SHP77 (cell line): ENCODE measurements around the gene TGM6.
"Not testable (repeated sequence)": the region's sequence is repeated elsewhere in the genome, so short reads cannot be mapped to it uniquely, and the experiment has no call there.

Source experiments
- DNase-seq, 2 experiments: peaks; one replicate each; lab custom pipeline; 2025; lab: John Stamatoyannopoulos, UW

TGM6 gene

DNA sequence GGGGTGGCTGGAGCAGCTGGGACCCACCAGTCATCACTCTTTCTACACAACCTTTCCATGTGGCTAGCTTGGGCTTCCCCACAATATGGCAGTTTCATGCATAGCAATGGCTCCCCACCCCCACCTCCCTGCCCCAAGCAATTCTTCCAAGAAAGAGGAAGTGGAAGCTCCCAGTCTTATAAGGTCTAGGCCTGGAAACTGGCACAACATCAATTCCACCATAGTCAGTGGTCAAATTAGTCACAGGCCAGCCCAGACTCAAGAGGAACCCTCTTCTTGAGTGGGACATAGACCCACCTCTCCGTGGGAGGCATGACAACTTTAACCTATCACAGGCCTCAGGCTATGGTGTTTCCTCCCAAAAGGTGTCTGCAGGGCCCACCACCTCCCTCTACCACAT, 17.7 kb downstream of the TGM6 start:
- DNase-seq = no peak

DNA sequence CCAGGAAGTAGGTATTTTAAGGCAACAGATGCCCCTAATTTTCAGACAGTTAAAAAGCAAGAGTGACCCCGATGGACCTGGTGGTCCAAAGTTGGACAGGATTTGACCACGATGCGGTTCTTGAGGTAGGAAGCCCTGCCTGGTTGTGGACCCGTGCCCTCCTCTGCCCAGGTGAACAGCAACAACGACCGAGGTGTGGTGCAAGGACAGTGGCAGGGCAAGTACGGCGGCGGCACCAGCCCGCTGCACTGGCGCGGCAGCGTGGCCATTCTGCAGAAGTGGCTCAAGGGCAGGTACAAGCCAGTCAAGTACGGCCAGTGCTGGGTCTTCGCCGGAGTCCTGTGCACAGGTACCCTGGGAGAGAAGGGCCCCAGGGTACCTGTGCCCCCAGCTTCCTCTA, 18.7 kb downstream of the TGM6 start:
- no peak for DNase-seq

DNA sequence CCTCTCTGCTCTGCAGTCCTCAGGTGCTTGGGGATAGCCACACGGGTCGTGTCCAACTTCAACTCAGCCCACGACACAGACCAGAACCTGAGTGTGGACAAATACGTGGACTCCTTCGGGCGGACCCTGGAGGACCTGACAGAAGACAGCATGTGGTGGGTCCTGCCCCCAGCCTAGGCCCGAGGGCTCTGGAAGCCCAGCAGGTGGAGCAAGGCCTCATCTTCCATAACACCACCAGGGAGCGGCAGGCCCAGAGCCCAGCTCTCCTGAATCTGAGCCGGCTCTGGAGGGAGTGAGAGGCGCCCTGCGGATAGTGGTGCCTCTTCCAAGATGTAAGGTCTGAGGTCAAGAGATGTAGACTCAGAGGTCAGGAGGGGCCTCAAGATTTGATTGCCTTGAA, 19.6 kb downstream of the TGM6 start:
- no peak for DNase-seq

DNA sequence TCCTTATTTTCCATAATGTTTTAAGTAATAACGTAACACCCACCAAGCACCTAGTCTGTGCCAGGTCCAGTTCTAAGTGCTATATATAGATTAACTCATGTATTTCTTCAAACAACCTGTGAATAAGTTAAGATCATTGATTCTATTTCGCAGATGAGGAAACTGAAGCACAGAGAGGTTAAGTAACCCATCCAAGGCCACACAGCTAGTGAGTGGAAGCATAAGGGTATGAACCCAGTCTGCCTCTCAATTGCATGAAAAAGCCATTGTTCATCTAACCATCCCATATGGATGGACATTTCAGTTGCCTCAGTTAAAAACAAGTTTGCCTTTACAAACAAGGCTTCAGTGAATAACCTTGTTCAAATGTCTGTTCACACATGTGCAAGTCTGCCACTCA, 20.8 kb downstream of the TGM6 start:
- DNase-seq = no peak

DNA sequence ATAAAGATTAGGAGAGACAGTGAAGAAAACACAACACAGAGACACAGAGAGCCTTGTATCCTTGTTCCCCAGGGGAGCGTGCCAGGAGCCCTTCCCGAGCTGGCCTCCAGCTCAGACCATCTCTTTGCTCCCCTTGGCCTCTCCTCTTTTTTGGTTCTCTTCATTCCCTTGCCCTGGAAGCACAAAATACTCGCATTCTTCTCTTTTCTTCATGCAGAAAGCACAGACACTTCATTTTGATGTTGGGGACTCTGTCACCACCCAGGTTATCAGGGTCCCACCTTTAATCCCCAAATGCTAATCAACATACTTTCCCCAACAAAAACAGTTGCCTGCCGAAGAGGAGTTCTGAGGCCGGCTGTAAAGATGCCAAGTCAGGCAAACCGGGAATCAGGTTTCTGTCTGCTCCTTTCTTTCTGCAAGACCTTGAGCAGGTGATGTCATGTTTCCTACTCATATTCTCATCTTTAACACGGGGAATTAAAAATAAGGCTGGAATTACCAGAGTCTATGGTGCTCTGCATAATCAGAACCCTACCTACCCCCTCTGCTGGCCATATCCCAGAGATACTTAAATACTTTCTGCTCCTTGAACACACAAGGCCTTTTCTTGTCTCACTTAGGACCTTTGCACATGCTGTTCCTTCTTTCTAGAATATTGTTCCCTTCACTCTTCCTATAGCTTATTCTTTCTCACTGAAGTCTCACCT, 21.7 kb downstream of the TGM6 start:
- peak in 1 of 2 experiments; percentile 16 for DNase-seq

DNA sequence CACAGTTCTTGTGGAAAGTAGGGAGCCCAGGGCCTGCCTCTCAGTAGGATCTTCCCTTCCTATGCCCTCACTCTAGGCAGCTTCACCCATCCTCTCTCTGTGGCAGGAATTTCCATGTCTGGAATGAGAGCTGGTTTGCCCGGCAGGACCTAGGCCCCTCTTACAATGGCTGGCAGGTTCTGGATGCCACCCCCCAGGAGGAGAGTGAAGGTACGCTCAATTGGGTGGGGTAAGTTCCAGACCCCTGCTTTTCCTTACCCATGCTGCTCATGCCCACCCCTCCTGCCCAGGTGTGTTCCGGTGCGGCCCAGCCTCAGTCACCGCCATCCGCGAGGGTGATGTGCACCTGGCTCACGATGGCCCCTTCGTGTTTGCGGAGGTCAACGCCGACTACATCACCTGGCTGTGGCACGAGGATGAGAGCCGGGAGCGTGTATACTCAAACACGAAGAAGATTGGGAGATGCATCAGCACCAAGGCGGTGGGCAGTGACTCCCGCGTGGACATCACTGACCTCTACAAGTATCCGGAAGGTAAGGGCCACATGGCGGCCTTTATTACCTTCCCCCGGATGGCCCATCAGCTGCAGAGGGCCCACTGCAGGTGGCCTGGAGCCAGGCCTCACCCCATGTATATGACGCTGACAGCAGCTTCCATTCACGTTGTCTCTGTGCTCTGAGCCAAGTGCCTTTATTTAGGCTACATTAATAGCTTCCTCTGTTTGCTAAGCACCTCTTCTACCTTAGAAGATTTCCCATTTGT, 22.8 kb downstream of the TGM6 start:
- no peak for DNase-seq

DNA sequence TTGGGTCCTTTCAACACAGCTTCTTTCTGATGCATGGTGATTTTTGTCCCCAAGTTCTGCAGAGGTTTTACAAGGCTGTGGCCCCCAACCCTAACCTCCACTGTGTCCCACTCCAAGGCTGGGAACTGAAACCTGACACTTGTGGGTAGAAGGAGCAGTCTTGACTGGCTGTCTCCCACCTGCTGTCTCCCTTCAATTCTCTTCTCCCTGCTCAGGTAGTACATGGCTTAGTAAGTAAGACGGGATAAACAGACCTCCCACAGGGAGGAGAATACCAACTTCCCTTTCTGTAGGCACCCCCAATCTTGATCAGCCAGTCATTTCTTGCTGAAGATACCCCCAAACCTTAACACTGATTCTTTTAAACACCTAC, 25.0 kb downstream of the TGM6 start:
- no peak for DNase-seq

DNA sequence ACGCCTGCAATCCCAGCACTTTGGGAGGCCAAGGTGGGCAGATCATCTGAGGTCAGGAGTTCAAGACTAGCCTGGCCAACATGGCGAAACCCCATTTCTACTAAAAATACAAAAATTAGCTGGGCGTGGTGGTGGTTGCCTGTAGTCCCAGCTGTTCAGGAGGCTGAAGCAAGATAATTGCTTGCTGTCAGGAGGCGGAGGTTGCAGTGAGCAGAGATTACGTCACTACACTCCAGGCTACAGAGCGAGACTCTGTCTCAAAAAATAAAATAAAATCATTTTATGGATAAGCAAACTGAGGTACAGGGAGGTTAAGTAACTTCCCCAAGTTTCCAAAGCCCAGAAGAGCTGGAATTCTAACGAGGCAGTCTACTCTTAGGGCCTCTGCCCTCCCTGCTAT, 26.7 kb downstream of the TGM6 start:
- not testable (repeated sequence) for DNase-seq

DNA sequence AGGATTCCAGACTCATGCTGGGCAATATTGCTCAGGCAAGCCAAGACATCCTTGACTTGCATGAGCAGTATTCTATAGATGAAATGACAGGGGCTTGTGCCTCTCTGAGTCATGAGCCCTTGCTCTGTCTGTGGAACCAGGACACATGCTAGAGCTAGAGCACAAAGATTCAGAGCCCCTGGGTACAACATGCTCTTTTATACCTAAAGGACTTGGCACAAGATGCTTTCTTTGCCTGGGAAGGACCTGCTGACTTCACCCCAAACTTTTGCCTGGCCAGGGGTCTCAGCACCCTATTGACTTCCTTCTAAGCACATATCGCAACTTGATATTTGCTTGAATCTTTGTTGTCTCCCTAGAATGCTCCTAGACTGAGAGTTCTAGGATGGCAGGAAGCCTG, 27.4 kb downstream of the TGM6 start:
- no peak for DNase-seq

DNA sequence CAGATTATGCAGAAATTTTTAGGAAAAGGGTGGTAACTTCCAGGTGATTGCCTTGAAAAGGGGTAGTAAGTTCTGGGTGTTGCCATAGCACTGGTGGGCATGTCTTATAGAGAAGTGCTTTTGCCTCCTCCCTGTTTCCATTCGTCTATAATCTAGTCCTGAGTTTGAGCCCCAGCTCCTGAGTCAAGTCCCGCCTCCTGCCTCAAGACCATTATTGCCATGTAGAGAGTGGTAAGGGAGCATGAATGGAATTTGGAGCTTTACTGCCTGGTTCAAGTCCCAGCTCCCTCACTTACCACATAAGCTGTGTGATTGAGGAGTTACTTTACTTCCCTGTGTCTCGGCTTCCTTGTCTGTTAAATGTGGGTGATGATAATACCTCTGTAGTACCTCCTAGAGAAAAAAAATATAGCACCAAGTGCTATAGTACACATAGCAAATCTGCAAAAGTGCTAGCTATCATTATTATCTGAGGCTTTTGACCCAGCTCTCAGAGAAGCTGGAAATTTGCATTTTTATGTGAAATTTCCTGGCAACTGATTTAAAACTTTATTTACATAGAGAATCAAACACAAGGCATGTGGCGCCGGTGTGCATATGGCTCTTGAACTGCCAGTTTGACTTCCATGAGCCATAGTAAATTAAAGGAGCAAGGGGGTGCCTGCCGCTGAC, 36.0 kb downstream of the TGM6 start:
- no peak for DNase-seq

DNA sequence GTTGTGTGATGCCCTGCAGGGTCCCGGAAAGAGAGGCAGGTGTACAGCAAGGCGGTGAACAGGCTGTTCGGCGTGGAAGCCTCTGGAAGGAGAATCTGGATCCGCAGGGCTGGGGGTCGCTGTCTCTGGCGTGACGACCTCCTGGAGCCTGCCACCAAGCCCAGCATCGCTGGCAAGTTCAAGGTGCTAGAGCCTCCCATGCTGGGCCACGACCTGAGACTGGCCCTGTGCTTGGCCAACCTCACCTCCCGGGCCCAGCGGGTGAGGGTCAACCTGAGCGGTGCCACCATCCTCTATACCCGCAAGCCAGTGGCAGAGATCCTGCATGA, 36.5 kb downstream of the TGM6 start:
- DNase-seq = no peak

DNA sequence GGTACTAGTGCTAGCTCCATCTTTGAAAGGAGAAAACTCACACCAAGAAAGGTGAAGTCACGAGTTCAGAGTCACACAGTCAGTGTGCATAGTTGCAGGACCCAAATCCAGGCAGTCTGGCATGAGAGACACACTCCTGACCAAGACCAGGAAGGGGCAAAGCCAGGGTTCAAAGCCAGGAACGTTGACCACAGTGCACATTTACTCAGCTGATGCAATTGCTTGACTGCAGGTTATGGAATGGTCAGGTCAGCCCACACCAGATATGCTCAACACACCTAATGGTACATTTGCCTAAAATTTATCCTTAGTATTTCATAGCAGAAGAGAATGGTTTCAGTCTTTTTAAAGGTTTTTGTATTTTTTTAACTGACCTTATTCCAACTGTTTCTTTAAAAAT, 37.7 kb downstream of the TGM6 start:
- no peak for DNase-seq

DNA sequence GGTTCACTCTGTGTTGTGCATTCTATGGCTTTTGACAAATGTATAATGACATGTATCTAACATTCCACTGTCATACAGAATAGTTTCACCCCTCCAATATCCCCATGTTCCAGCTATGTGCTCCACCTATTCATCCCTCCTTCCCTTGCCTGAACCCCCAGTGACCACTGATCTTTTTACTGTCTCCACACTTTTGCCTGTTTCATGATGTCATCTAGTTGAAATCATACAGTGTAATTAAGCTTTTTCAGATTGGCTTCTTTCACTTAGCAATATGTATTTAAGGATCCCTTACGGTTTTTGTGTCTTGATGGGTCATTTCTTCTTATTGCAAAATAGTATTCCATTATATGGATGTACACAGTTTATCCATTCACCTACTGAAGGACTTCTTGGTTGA, 39.8 kb downstream of the TGM6 start:
- no peak for DNase-seq

DNA sequence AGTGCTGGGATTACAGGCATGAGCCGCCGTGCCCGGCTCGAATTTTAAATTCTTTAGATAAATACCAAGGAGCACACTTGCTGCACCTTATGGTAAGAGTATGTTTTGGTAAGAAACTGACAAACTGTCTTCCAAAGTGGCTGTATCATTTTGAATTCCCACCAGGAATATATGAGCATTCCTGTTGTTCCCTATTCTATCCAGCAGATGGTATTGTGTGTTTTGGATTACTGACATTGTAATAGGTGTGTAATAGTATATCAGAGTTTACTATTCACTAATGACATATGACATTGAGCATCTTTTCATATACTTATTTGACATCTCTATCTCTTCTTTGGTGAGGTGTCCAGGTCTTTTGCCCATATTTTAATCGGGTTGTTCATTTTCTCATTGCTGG, 40.5 kb downstream of the TGM6 start:
- no peak for DNase-seq

DNA sequence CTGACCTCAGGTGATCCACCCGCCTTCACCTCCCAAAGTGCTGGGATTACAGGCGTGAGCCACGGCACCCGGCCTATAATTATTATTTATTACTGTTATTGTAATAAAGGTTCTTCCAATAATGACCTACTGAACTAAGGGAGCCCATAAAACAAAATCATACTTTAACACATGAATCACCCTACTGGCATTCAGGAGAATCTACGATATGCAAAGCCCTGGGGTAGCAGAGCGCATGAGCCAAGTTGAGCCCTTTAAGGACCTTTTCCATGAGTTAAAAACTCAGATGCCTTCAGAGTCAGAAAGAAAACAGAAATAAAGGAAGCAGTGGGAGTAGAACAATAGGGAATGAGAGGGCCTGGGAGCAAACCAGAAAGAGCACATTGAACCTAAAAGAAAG, 48.4 kb downstream of the TGM6 start:
- no peak for DNase-seq

DNA sequence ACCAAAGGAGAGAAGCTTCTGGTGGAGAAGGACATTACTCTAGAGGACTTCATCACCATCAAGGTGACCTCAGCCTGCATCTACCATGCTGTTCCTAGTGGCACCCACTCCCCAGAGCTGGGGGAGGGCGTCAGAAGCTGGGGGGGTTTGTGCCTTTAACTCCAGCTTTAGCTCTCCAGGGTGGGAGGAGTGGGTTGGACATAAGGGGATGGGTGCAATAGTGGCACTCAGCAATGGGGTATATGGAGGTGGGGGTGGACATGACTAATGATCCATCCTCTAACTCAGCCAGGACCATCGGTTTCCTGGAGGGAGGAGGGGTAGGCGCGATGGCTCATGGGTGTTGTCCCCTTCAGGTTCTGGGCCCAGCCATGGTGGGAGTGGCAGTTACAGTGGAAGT, 49.8 kb downstream of the TGM6 start:
- DNase-seq = no peak

DNA sequence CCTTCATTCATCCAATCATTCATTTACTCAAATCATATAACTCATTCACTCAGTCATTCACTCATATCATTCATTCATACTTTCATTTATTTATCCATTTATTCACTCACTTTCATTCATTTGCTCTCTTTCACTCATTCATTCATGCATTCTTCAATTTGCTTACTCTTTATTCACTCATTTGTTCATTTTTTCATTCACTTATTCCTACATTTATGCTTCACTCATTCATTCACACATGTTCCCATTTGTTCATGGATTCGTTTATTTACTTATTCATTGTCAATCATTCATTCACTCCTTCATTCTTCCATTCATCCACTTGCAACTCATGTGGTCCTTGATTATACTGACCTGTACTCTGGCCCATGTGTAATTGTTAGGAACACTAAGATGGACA, 50.5 kb downstream of the TGM6 start:
- DNase-seq = no peak

DNA sequence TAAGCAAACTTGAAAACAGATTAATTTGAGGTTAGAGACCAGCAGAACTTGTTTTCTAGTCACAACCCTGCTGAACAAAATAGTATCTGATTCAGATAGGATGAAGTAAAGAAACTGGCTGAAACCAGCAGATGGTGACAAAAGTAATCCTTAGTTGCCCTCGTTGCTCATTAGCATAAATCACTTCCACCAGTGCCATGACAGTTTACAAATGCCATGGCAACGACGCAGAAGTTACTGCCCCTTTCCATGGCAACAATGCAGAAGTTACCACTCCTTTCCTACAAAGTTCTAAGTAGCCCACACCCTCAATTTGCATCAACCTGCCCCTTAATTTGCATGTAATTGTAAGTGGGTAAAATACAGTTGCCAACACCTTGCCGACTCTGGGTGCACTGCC, 66.1 kb downstream of the TGM6 start:
- no peak for DNase-seq

DNA sequence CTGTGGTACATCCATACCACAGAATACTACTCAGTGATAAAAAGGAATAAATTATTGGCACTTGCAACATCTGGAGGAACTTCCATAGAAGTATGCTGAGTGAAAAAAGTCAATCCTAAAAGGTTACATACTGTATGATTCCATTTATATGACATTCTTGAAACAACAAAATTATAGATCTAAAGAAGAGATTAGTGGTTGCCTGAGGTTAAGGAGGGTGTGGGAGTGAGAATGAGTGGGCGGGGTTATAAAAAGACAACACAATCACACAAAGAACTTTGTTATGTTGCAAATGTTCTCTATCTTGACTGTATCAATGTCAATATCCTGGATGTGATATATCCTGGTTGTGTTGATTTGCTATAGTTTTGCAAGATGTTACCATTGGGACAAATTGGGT, 68.7 kb downstream of the TGM6 start:
- no peak for DNase-seq

DNA sequence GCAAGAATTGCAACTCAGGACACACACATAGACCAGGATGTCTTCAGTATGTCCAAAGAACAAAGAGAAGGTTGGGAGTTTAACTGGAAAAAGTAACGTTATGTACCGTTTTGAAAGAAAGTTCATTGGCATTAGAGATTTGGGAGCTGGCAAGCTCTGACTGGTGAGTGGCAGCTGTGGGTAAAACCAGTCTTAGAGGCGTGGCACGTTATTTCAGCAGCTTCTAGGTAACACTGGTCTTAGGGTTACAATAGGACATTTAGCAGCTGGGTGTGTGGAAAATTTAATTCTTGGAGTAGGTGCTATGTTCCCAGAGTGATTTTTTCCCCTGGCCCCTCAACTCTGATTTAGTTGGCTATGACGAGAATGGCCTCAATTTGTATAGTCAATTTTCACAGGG, 70.7 kb downstream of the TGM6 start:
- DNase-seq = no peak

DNA sequence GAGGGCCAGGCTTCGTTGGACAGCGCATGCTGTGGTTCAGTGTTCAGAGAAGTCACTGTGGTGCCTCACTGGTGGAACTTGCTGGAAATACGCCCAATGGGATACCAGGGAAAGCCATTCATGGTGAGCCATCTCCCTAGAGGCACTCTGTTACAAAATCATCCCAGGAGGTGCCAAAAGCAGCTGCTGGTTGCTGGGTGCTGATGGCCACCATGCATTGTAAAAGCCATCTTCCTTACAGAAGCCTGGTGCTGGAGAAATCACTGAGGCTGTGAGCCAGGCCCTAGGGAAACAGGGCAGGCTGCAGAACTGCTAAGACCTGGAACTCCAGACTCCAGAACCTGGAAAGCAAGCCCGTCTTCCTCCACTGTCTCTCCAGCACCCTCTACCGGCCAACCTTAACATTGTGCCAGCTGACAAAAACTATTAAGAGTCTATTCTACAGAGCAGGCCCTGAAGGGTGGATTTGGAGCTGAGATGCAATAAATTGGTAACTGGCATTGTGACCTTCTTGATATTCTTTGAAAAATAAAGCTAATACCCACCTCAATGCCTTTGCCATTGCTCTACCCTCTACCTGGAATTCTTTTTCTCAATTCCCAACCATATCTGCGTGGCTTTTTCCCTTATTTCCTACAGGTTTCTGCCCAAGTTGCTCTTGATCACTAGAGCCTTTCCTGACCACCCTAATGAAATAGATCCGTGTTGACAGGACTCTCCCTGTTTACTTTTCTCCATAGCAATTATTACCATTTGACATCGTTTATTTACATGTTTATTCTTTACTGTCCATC, 71.4 kb downstream of the TGM6 start:
- DNase-seq = peak; percentile 69 to 79

DNA sequence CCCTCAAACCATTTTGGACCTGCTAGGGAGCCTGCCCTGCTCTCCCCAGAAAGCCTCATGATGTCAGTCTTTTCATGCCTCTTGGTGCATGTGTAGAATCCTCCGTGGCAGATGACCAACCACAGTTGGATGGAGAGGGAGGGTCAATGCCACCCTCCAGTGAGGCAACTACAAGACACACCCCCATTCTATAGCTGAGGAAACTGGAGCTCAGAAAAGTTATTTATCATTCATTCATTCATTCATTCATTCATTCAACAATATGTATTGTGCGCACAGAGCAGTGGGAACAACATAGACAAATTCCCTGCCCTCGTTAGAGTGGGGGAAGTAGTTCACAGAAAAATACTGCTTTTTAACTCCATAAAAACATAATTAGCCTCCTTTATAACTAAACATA, 73.1 kb downstream of the TGM6 start:
- no peak for DNase-seq
